ENCODE results near the gene SNRPD1. TPM values are rescaled to one million over a fixed set of nuclear protein-coding genes. Genes with fewer than 3 reads are reported as not detected.

Gene SNRPD1
- total and polyA plus RNA-seq, 2 experiments from 2014 or later = 35.7 to 700 TPM

DNA sequence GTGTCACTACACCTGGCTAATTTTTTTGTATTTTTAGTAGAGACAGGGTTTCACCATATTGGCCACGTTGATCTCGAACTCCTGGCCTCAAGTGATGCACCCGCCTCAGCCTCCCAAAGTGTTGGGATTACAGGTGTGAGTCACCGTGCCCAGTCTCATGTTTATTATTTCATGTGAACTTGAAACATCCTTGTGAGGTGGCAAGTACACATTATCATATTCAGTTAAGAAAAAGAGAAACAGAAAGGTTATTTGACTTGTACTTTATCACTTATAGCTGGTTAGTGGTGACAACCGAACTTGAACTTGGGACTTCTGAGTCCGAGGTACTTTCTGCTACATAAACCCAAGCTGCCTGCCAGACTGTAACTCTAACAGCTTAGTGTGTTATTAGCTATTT, 68.0 kb downstream of the SNRPD1 start (continued):
- TF ChIP-seq ZNF331 (CRISPR knock-in tag; IDR thresholded peaks at IDR 0.05; ENCODE audit: low read depth) = no peak
- TF ChIP-seq EZH2 (IDR thresholded peaks at IDR 0.05; ENCODE audit: low read depth, unreplicated experiment) = no peak
- no peak for TF ChIP-seq CREB1 (CRISPR knock-in tag; IDR thresholded peaks at IDR 0.05; ENCODE audit: low read depth)
- TF ChIP-seq ZNF114 (CRISPR knock-in tag; IDR thresholded peaks at IDR 0.05) = no peak
- TF ChIP-seq STAT1 (IDR thresholded peaks at IDR 0.05; ENCODE audit: unreplicated experiment) = no peak
- TF ChIP-seq, protein P1, sequence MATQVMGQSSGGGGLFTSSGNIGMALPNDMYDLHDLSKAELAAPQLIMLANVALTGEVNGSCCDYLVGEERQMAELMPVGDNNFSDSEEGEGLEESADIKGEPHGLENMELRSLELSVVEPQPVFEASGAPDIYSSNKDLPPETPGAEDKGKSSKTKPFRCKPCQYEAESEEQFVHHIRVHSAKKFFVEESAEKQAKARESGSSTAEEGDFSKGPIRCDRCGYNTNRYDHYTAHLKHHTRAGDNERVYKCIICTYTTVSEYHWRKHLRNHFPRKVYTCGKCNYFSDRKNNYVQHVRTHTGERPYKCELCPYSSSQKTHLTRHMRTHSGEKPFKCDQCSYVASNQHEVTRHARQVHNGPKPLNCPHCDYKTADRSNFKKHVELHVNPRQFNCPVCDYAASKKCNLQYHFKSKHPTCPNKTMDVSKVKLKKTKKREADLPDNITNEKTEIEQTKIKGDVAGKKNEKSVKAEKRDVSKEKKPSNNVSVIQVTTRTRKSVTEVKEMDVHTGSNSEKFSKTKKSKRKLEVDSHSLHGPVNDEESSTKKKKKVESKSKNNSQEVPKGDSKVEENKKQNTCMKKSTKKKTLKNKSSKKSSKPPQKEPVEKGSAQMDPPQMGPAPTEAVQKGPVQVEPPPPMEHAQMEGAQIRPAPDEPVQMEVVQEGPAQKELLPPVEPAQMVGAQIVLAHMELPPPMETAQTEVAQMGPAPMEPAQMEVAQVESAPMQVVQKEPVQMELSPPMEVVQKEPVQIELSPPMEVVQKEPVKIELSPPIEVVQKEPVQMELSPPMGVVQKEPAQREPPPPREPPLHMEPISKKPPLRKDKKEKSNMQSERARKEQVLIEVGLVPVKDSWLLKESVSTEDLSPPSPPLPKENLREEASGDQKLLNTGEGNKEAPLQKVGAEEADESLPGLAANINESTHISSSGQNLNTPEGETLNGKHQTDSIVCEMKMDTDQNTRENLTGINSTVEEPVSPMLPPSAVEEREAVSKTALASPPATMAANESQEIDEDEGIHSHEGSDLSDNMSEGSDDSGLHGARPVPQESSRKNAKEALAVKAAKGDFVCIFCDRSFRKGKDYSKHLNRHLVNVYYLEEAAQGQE (IDR thresholded peaks at IDR 0.05; ENCODE audit: unreplicated experiment) = no peak
- TF ChIP-seq POLR2AphosphoS5 (IDR thresholded peaks at IDR 0.05; ENCODE audit: low read depth) = no peak

DNA sequence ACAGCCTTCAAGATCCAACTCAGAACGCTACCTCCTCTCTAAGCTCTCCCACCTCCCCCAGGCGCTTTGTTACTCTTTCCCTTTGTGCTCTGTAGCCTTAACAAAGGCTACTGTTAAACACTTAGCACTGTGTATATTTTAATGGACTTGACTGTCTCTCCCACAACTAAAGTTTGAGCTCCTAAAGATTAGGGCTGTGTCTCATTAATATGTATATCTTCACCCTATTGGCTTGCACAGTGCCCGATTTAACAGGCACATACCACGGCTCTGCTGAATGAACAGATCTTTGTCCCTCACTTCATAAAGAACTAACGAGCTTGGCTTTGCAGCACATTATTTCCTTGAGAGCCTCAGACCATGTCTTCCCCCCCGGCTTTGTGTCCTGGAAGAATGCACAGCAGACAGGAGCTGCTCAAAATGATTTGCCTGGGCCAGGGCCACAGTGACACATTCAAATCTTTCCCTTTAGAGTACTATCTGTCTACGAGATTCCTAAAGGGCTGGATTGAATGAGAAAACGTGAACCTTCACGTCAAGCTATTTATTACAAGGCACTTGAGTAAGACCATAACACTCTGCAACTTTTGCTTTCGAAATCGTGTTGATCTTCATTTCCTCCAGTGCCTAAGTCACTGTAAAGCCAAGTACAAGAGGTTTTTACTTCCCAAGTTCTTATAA, 70.4 kb downstream of the SNRPD1 start:
- H3K9me2 ChIP-seq (ENCODE audit: insufficient read depth) = no peaks in the 10 kb centered on the region
- ATAC-seq (peak; percentile 89), DNase-seq (ENCODE audit: low spot score) (peak; percentile 24)
- peaks cover 10% of the 10 kb centered on the region for H3K4me1 ChIP-seq (ENCODE audit: insufficient read depth)
- no peaks in the 10 kb centered on the region for H3K79me2 ChIP-seq (replicated peaks; ENCODE audit: insufficient read depth)
- Mint-ChIP-seq H3K4me3 (no peak overlapping the region), H3K36me3 (ENCODE audit: low read depth) (0 out of 3 replicates have a peak, but pooled peaks cover 2% of the 10 kb centered on the region), H3K4me1 (peaks cover 5% of the 10 kb centered on the region; the same call in 2 of the 3 replicates), H3K27ac (no peak overlapping the region; the same call in 1 of the 2 replicates), H3K27me3 (ENCODE audit: insufficient read depth, low read depth, poor library complexity) (peaks cover 2% of the 10 kb centered on the region), H3K9me3 (no peaks in the 10 kb centered on the region)
- H2AFZ ChIP-seq = no peak overlapping the region
- H3K27ac ChIP-seq (ENCODE audit: low read depth) = peak overlapping the region; percentile 26; the same call in 1 of the 2 replicates
- H3K4me3 ChIP-seq = no peak overlapping the region
- TF ChIP-seq EZH2 (IDR thresholded peaks at IDR 0.05; ENCODE audit: low read depth, unreplicated experiment) (no peak), JUNB (IDR thresholded peaks at IDR 0.05; ENCODE audit: unreplicated experiment) (no peak), NANOG (IDR thresholded peaks at IDR 0.05; ENCODE audit: borderline replicate concordance) (no peak)
- TF ChIP-seq, protein P1 (IDR thresholded peaks at IDR 0.05; ENCODE audit: unreplicated experiment) = no peak
- TF ChIP-seq, protein P2, sequence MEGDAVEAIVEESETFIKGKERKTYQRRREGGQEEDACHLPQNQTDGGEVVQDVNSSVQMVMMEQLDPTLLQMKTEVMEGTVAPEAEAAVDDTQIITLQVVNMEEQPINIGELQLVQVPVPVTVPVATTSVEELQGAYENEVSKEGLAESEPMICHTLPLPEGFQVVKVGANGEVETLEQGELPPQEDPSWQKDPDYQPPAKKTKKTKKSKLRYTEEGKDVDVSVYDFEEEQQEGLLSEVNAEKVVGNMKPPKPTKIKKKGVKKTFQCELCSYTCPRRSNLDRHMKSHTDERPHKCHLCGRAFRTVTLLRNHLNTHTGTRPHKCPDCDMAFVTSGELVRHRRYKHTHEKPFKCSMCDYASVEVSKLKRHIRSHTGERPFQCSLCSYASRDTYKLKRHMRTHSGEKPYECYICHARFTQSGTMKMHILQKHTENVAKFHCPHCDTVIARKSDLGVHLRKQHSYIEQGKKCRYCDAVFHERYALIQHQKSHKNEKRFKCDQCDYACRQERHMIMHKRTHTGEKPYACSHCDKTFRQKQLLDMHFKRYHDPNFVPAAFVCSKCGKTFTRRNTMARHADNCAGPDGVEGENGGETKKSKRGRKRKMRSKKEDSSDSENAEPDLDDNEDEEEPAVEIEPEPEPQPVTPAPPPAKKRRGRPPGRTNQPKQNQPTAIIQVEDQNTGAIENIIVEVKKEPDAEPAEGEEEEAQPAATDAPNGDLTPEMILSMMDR (conservative IDR thresholded peaks at IDR 0.05; ENCODE audit: low read depth in 2 of 2) = no peak
- H3K36me3 ChIP-seq (ENCODE audit: insufficient read depth) = no peaks in the 10 kb centered on the region
- no peak overlapping the region; the same call in 1 of the 2 replicates for H3K4me2 ChIP-seq
- H4K20me1 ChIP-seq (replicated peaks; ENCODE audit: insufficient read depth) = no peaks in the 10 kb centered on the region
- no peaks in the 10 kb centered on the region for H3F3A ChIP-seq (replicated peaks; ENCODE audit: low read depth)
- no peaks in the 10 kb centered on the region for H3K27me3 ChIP-seq (ENCODE audit: insufficient read depth)

All from GM23338 (cell line).